GM23338 (cell line): ENCODE results near the gene VCL. TPM values are rescaled to one million over a fixed set of nuclear protein-coding genes. Genes with fewer than 3 reads are reported as not detected.

Experiments used
- ATAC-seq: fragments of 200-7000 bp; cut with Tn5 transposase; 3 replicates; pipeline ENCODE4 v1.9.1; 2020
- DNase-seq: peaks from one replicate; pipeline ENCODE4 v3.0.0-alpha.2; 2015; ENCODE audit warnings: low spot score
- H2AFZ ChIP-seq: fragments of 200-600 bp; sonication (generic); 2 replicates; pipeline ENCODE4 v1.8.0; 2016; ENCODE audit warnings: antibody characterized with exemption, mild to moderate bottlenecking, moderate library complexity
- H3F3A ChIP-seq: fragments of 200-600 bp; sonication (generic); replicated peaks from 2 replicates; pipeline ENCODE4 v1.8.0; 2017; ENCODE audit warnings: antibody characterized with exemption, mixed run types, low read depth
- H3K27ac ChIP-seq: fragments of 200-600 bp; sonication (generic); 2 replicates; pipeline ENCODE4 v1.6.1; 2016; ENCODE audit warnings: low read depth
- H3K27me3 ChIP-seq: fragments of 200-600 bp; sonication (generic); 2 replicates; pipeline ENCODE4 v1.8.0; 2016; ENCODE audit warnings: mild to moderate bottlenecking, mixed run types, moderate library complexity; ENCODE audit not compliant: insufficient read depth
- H3K36me3 ChIP-seq: fragments of 200-600 bp; sonication (generic); 2 replicates; pipeline ENCODE4 v1.8.0; 2016; ENCODE audit warnings: mild to moderate bottlenecking; ENCODE audit not compliant: insufficient read depth
- H3K4me1 ChIP-seq: fragments of 200-600 bp; sonication (generic); 2 replicates; pipeline ENCODE4 v1.8.0; 2016; ENCODE audit warnings: mild to moderate bottlenecking, moderate library complexity; ENCODE audit not compliant: insufficient read depth
- H3K4me2 ChIP-seq: fragments of 200-600 bp; sonication (generic); 2 replicates; pipeline ENCODE4 v1.7.1; 2017; ENCODE audit warnings: mixed run types
- H3K4me3 ChIP-seq: fragments of 200-600 bp; sonication (generic); 2 replicates; pipeline ENCODE4 v1.6.1; 2016; ENCODE audit warnings: mixed run types
- H3K79me2 ChIP-seq: fragments of 200-600 bp; sonication (generic); replicated peaks from 2 replicates; pipeline ENCODE4 v1.8.0; 2017; ENCODE audit warnings: mild to moderate bottlenecking; ENCODE audit not compliant: insufficient read depth
- H3K9me2 ChIP-seq: fragments of 200-600 bp; sonication (generic); 2 replicates; pipeline ENCODE4 v1.8.0; 2017; ENCODE audit not compliant: insufficient read depth
- H4K20me1 ChIP-seq: fragments of 200-600 bp; sonication (generic); replicated peaks from 2 replicates; pipeline ENCODE4 v1.8.0; 2017; ENCODE audit warnings: mild to moderate bottlenecking; ENCODE audit not compliant: insufficient read depth
- H3K27ac Mint-ChIP-seq: 2 replicates; pipeline ENCODE4 v1.8.0; 2020; ENCODE audit warnings: inconsistent platforms, mild to moderate bottlenecking, moderate library complexity, mixed read lengths
- H3K27me3 Mint-ChIP-seq: 3 replicates; pipeline ENCODE4 v1.8.0; 2022; ENCODE audit warnings: low read depth, mild to moderate bottlenecking, moderate library complexity, mixed read lengths, inconsistent platforms; ENCODE audit not compliant: insufficient read depth, poor library complexity
- H3K36me3 Mint-ChIP-seq: 3 replicates; pipeline ENCODE4 v1.8.0; 2021; ENCODE audit warnings: low read depth, mild to moderate bottlenecking, inconsistent platforms, moderate library complexity, mixed read lengths
- H3K4me1 Mint-ChIP-seq: 3 replicates; pipeline ENCODE4 v1.8.0; 2020; ENCODE audit warnings: mild to moderate bottlenecking, inconsistent platforms, mixed read lengths
- H3K4me3 Mint-ChIP-seq: 3 replicates; pipeline ENCODE4 v1.8.0; 2021; ENCODE audit warnings: moderate library complexity, mild to moderate bottlenecking, inconsistent platforms, mixed read lengths
- H3K9me3 Mint-ChIP-seq: 3 replicates; pipeline ENCODE4 v1.8.0; 2020; ENCODE audit warnings: moderate library complexity, mild to moderate bottlenecking, inconsistent platforms, mixed read lengths
- CTCF ChIP-seq, 2 experiments: fragments of 200-600 bp in 1 of 2; sonication (generic) in 1 of 2; conservative IDR thresholded peaks; 2 replicates each; pipeline versions ENCODE4 v1.5.1 to v1.6.1; 2016 to 2017; ENCODE audit warnings: antibody characterized with exemption in 2 of 2, low read depth in 2 of 2, mild to moderate bottlenecking in 2 of 2, moderate library complexity in 1 of 2
- EZH2 ChIP-seq: fragments of 200-600 bp; sonication (generic); IDR thresholded peaks from one replicate; pipeline ENCODE4 v1.8.0; 2017; ENCODE audit warnings: antibody characterized with exemption, mild to moderate bottlenecking, low read depth; ENCODE audit not compliant: unreplicated experiment
- JUNB ChIP-seq: IDR thresholded peaks from one replicate; pipeline ENCODE4 v1.6.1; 2016; ENCODE audit warnings: antibody characterized with exemption; ENCODE audit not compliant: unreplicated experiment
- NANOG ChIP-seq: IDR thresholded peaks from 2 replicates; pipeline ENCODE4 v1.6.1; 2016; ENCODE audit warnings: antibody characterized with exemption, borderline replicate concordance
- REST ChIP-seq: IDR thresholded peaks from one replicate; pipeline ENCODE4 v1.6.1; 2018; ENCODE audit warnings: antibody characterized with exemption; ENCODE audit not compliant: unreplicated experiment
- STAT1 ChIP-seq: IDR thresholded peaks from one replicate; pipeline ENCODE4 v1.6.1; 2016; ENCODE audit warnings: antibody characterized with exemption; ENCODE audit not compliant: unreplicated experiment
- ZNF114 ChIP-seq: fragments of 250-450 bp; sonication (Bioruptor Pico); IDR thresholded peaks from 2 replicates; pipeline ENCODE4 v1.5.0; 2020; ENCODE audit warnings: mild to moderate bottlenecking, moderate library complexity
- ZNF462 ChIP-seq: fragments of 250-450 bp; sonication (Bioruptor Pico); IDR thresholded peaks from 2 replicates; pipeline ENCODE4 v1.5.0; 2020; ENCODE audit warnings: mild to moderate bottlenecking, moderate library complexity
- polyA plus RNA-seq: library from polyadenylated mRNA; unstranded; fragments of >200 nt; fragmentation: Nextera tagmentation; extraction: Ambion mirVana; gene quantifications from 2 replicates; pipeline ENCODE4 v1.2.1, GENCODE V29; 2016
- total RNA-seq: library from RNA; depleted of rRNA; stranded (reverse); fragments of >200 nt; shearing (Covaris generic); gene quantifications from 2 replicates; pipeline ENCODE4 v1.2.3, GENCODE V29; 2014

Gene VCL
- total and polyA plus RNA-seq, 2 experiments from 2014 or later, result 60.7 to 254 TPM

- Mint-ChIP-seq H3K27me3 (peaks cover 7% of the 10 kb centered on the region), H3K36me3 (peaks cover 97% of the 10 kb centered on the region), H3K9me3 (no peaks in the 10 kb centered on the region), H3K27ac (no peak overlapping the region), H3K4me3 (no peak overlapping the region), H3K4me1 (no peaks in the 10 kb centered on the region)
- no peak overlapping the region for H3K4me3 ChIP-seq
- H3F3A ChIP-seq, result peaks cover 30% of the 10 kb centered on the region
- H3K27ac ChIP-seq, result no peak overlapping the region
- H3K27me3 ChIP-seq, result no peaks in the 10 kb centered on the region
- H3K4me2 ChIP-seq, result no peak overlapping the region
- H3K79me2 ChIP-seq, result peaks cover 7% of the 10 kb centered on the region; the same call in 1 of the 2 replicates
- H3K36me3 ChIP-seq, result peaks cover 84% of the 10 kb centered on the region
- H4K20me1 ChIP-seq, result peaks cover 14% of the 10 kb centered on the region
- H2AFZ ChIP-seq, result no peak overlapping the region
- DNase-seq (peak; percentile 57), ATAC-seq (peak; percentile 70)
- H3K4me1 ChIP-seq, result no peaks in the 10 kb centered on the region
- TF ChIP-seq ZNF462 (CRISPR knock-in tag) (no peak), CTCF (conservative IDR thresholded peaks at IDR 0.05; ENCODE audit: low read depth in 2 of 2) (peak; percentile 50 to 59)
- no peaks in the 10 kb centered on the region for H3K9me2 ChIP-seq
These were observed 105.8 kb downstream of the VCL start for GRCh38 chr10:74103560-74104258.

GRCh38 chr10:74104480-74104879, 106.6 kb downstream of the VCL start:
- H2AFZ ChIP-seq, result no peak overlapping the region
- H3K27me3 ChIP-seq, result no peaks in the 10 kb centered on the region
- peaks cover 23% of the 10 kb centered on the region for H3F3A ChIP-seq
- H4K20me1 ChIP-seq, result peaks cover 7% of the 10 kb centered on the region; the same call in 1 of the 2 replicates
- H3K9me2 ChIP-seq, result no peaks in the 10 kb centered on the region
- no peaks in the 10 kb centered on the region for H3K4me1 ChIP-seq
- no peaks in the 10 kb centered on the region for H3K9me3 Mint-ChIP-seq
- no peak for ATAC-seq
- peaks cover 11% of the 10 kb centered on the region for H3K79me2 ChIP-seq
- H3K4me3 ChIP-seq, result no peak overlapping the region
- no peaks in the 10 kb centered on the region for H3K4me1 Mint-ChIP-seq
- peaks cover 7% of the 10 kb centered on the region for H3K27me3 Mint-ChIP-seq
- H3K27ac Mint-ChIP-seq, result no peak overlapping the region
- H3K27ac ChIP-seq, result no peak overlapping the region
- peaks cover 97% of the 10 kb centered on the region for H3K36me3 Mint-ChIP-seq
- H3K36me3 ChIP-seq, result peaks cover 84% of the 10 kb centered on the region
- no peak overlapping the region for H3K4me2 ChIP-seq
- H3K4me3 Mint-ChIP-seq, result no peak overlapping the region
- no peak for DNase-seq
- no peak for TF ChIP-seq REST
- TF ChIP-seq STAT1, result no peak
- no peak for TF ChIP-seq JUNB
- no peak for TF ChIP-seq ZNF114
- TF ChIP-seq EZH2, result no peak
- TF ChIP-seq NANOG, result no peak
